ENCODE measurements around the gene WRAP73.

DNA sequence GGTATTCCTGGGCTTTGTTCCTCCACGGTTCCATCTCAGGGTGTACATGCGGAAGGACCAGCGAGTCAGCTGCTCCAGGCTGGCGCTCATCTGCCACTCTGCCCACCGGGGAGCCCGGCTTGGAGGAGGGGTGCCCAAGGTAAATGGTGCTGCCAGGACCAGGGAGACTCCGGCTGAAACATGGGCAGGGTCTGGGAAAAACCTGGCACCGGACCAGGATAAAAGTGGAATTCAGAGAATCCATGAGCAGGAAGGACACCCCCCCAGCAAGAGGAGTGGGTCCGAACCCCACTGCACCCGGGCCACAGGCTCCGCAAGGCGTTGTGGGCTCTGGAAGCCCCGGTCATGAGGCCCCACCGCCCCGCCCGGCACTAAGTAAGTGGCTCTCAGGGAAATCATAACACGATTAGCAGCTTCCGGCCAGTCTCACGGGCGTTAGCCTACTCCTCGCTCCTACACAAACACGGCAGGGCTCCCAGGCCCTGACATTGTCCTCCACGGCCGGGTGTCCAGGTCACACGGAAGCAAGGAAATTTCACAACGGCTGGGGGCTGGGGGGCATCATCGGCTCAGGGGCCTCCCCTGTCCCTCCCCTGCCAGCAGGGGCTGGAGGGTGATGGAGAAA is 59.7 kb downstream of the WRAP73 start:
- TF ChIP-seq, protein P1, sequence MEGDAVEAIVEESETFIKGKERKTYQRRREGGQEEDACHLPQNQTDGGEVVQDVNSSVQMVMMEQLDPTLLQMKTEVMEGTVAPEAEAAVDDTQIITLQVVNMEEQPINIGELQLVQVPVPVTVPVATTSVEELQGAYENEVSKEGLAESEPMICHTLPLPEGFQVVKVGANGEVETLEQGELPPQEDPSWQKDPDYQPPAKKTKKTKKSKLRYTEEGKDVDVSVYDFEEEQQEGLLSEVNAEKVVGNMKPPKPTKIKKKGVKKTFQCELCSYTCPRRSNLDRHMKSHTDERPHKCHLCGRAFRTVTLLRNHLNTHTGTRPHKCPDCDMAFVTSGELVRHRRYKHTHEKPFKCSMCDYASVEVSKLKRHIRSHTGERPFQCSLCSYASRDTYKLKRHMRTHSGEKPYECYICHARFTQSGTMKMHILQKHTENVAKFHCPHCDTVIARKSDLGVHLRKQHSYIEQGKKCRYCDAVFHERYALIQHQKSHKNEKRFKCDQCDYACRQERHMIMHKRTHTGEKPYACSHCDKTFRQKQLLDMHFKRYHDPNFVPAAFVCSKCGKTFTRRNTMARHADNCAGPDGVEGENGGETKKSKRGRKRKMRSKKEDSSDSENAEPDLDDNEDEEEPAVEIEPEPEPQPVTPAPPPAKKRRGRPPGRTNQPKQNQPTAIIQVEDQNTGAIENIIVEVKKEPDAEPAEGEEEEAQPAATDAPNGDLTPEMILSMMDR (IDR thresholded peaks at IDR 0.05; ENCODE audit: poor library complexity): no peak
- TF ChIP-seq EZH2 (IDR thresholded peaks at IDR 0.05; ENCODE audit: borderline replicate concordance): no peak
- TF ChIP-seq EZH2phosphoT487 (IDR thresholded peaks at IDR 0.05; ENCODE audit: low read depth, severe bottlenecking, unreplicated experiment): no peak
